CD8-positive, alpha-beta memory T cell (primary cell): ENCODE results near the gene HOMER1. TPM values are rescaled to one million over a fixed set of nuclear protein-coding genes. Genes with fewer than 3 reads are reported as not detected.

Experiments used
- polyA plus RNA-seq: library from polyadenylated mRNA; unstranded; fragments of 300-500 nt; fragmentation: Illumina TruSeq; gene quantifications from one replicate; pipeline ENCODE4 v1.2.3, GENCODE V29; 2021
- total RNA-seq, 2 experiments: library from RNA; stranded (reverse); gene quantifications; one replicate each; pipeline ENCODE4 v1.2.3, GENCODE V29; 2021

The HOMER1 gene
- total and polyA plus RNA-seq, 3 experiments from 2014 or later = 4.6 to 11.1 (median 7.3) TPM

Other genes starting within 250 kb of the HOMER1 start
- gene TENT2, start 98.3 kb upstream of the HOMER1 start, total RNA-seq = 10 to 100 TPM; 57.0 to 66.1 TPM
- gene TENT2, start 98.3 kb upstream of the HOMER1 start, polyA plus RNA-seq = 51.3 TPM
- under 1 TPM in 1 of 2 experiments, not detected in 1; 0.16 TPM for gene CMYA5, start 175.7 kb upstream of the HOMER1 start, total RNA-seq
- 0.10 TPM for gene CMYA5, start 175.7 kb upstream of the HOMER1 start, polyA plus RNA-seq